HL-60/S4 treated with retinoic acid at 250 ng/mL for 4 days and 3 days (cell line): Measurements from ENCODE around the gene CADM2.
"Not testable (repeated sequence)": the region's sequence is repeated elsewhere in the genome, so short reads cannot be mapped to it uniquely, and the experiment has no call there.

Experiments
- in situ Hi-C: fragments of 300-500 bp; cut with MboI; formaldehyde crosslinking; loops from 2 replicates; pipeline ENCODE4 v1.7.0; 2022; ENCODE audit warnings: low sequenced_read_pairs

The CADM2 gene

GRCh38 chr3:85074003-85074402 lies 115.2 kb downstream of the CADM2 start:
- in situ Hi-C loops, result no loop called here

DNA sequence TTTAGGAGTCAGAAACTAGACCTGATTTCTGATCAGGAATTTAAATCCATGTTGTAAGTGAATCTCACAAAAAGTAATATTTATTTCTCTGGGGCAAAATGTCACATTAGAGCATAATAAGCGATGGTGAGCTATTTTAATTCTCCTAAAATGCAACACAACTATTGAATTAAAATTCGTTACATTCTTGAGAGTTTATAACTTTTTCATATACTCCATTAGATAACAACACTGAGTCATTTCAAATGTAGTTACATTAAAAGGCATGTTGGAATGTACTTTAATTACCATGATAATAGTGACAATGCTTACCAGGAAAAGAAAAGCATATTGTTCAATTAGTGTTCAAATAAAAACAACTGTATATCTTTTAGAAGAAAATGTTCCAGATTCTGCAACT lies 116.9 kb downstream of the CADM2 start:
- in situ Hi-C loops, result no loop called here

GRCh38 chr3:85077018-85077417 lies 118.2 kb downstream of the CADM2 start:
- in situ Hi-C loops, result no loop called here

GRCh38 chr3:85081191-85081906 lies 122.6 kb downstream of the CADM2 start:
- in situ Hi-C loops, result no loop called here

- in situ Hi-C loops, result no loop called here
These were observed 131.7 kb downstream of the CADM2 start for GRCh38 chr3:85090495-85090894.

- in situ Hi-C loops, result no loop called here
These were observed 141.5 kb downstream of the CADM2 start for GRCh38 chr3:85100316-85100715.

DNA sequence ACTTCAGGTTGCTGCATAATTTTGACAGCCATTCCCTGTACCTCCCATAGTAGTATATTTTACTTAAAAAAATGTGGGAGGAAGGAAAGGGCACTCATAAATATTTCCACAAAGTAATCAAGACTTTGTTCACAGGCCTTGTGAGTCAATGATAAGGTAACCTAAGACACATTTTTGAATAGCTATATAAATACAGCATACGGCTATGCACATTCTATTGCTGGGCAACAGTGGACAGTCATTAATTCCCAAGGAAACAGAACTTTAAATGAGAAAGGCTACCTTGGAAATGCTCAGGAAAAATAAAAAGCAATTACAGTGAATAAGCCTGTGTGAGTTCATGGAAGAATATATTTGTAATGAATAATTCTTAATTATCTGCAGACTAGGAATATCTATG lies 144.0 kb downstream of the CADM2 start:
- in situ Hi-C loops, result no loop called here

DNA sequence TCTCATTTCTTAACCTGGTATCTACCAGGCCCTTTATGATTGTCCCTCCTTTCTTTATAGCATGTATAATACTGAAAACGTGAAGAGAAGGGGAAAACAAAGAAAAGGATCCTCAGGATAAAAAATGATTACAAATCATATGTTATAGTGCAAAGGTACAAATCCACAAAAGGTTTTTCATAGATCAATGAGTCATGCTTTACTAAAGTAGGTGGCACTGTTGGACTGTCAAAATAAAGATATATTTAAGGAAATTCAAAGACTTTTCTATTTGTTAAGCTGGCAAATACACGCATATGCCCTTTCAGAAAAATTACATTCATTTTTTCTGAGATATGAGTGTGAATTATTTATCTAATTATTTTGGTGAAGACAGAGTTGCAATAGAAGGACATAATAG lies 151.6 kb downstream of the CADM2 start:
- in situ Hi-C loops, result no loop called here

DNA sequence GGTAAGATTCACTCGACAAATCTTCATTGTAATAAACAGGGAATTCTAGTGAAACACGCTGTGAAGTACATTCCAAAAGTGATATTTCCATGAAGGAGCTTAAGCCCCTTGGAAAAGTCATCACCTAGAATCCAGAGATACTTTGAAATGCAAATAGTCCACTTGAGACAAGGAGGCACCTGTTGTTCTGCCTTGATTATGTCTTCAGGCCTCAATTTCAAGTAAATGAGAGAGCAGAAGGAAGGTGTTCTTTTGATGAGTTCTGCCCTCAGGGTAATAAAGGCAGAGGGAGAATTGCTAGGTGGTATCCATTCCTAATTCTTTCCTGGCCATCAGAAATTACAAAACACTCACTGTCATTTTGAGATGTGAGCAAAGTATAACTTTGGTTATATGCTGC lies 162.1 kb downstream of the CADM2 start:
- in situ Hi-C loops, result no loop called here

DNA sequence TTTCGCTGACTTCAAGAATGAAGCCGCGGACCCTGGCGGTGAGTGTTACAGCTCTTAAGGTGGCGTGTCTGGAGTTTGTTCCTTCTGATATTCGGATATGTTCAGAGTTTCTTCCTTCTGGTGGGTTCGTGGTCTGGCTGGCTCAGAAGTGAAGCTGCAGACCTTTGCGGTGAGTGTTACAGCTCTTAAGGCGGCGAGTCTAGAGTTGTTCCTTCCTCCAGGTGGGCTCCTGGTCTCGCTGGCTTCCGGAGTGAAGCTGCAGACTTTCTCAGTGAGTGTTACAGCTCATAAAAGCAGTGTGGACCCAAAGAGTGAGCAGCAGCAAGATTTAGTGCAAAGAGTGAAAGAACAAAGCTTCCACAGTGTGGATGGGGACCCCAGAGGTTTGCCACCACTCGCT lies 174.1 kb downstream of the CADM2 start:
- in situ Hi-C loops, result not testable (repeated sequence)

GRCh38 chr3:85133691-85134420 lies 175.1 kb downstream of the CADM2 start:
- in situ Hi-C loops, result not testable (repeated sequence)

- in situ Hi-C loops, result no loop called here
These were observed 183.8 kb downstream of the CADM2 start for GRCh38 chr3:85142626-85143025.

- in situ Hi-C loops, result no loop called here
These were observed 189.2 kb downstream of the CADM2 start for GRCh38 chr3:85148036-85148435.

DNA sequence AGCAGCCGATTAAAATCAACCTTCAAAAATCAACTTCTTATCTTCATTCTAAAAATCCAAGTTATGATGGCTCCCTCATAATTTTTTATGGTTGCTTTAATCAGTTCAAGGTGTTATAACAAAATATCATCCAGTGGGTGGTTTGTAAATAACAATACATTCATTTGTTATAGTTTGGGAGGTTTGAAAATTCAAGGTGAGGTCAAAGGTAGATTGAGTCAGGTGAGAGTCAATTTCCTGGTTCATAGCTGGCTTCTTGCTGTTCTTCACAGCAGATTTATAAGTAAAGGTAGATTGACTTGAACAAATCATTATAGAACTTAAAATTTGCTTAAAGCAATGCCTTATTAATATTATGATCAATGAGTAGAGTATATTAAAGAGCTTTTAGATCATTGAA lies 192.8 kb downstream of the CADM2 start:
- in situ Hi-C loops, result no loop called here

- in situ Hi-C loops, result not testable (repeated sequence)
These were observed 194.5 kb downstream of the CADM2 start for GRCh38 chr3:85153279-85153678.

GRCh38 chr3:85159376-85159775 lies 200.6 kb downstream of the CADM2 start:
- in situ Hi-C loops, result no loop called here

DNA sequence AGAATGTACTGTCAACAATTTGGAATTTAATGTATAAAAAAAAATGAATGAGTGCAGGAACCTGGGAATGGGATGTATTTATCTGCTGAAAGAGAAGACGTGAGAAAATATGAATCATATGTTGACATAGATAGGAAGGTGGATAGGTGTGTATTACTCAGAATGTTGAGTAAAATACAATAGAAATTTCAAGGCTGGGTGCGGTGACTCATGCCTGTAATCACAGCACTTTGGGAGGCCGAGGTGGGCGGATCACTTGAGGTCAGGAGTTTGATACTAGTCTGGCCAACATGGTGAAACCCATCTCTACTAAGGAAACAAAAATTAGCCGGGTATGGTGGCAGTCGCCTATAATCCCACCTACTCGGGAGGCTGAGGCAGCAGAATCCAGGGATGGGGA lies 202.8 kb downstream of the CADM2 start:
- in situ Hi-C loops, result no loop called here

DNA sequence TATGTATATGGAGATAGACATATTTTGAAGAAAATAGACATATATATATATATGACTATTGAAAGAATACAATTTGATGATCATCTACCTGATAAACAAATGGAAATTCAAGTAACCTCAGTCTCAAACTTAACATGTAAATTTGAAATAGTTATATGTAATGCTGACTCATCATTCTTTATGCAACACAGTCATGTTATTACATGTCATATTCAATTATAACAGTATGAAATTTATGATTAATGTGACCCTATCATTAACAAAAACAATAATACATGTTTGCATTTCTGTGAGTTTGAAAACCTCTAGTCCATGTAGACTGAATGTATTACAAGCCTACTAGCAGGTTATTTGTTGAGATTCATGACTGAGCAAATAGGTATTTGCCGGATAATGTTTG lies 204.1 kb downstream of the CADM2 start:
- in situ Hi-C loops, result no loop called here

- in situ Hi-C loops, result no loop called here
These were observed 205.6 kb downstream of the CADM2 start for GRCh38 chr3:85164436-85164835.

DNA sequence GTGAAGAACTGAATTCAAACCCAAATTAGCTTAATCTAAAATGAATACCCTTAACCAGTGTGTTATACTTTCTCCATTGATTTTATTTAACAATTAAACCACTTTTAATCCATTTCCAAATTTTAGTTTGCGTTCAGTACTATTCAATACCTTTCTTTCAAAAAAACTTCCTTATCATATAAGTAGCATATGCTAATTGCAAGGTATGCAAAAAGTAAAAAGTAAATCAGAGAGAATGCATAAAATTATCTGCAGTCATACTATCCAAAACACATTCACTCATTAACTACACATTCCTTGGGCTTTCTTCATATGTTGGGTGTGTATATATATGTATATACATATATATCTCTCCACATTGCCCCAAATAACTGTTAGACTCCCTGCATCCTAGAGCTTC lies 208.8 kb downstream of the CADM2 start:
- in situ Hi-C loops, result no loop called here

GRCh38 chr3:85170646-85171045 lies 211.9 kb downstream of the CADM2 start:
- in situ Hi-C loops, result no loop called here

GRCh38 chr3:85171976-85172375 lies 213.2 kb downstream of the CADM2 start:
- in situ Hi-C loops, result no loop called here

DNA sequence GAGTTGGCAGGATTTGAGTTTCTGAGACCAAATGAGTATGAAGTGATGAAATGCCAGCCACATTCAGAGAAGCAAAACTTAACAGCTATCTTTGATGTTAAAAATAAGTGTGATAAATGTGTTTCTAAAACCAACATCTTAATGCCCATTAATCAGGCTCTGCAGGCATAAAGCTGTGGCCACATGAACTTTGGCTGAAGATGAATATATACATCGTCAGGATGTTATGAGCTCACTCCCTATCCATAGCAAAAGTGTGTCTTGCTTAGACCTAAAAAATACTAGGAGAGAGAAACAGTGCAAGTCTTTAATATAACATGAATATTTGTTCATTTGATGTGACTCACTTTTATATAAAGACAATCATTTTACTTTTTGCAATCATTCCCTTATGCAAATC lies 218.0 kb downstream of the CADM2 start:
- in situ Hi-C loops, result no loop called here
